ENCODE data around the gene POU2F3. TPM values are rescaled to one million over a fixed set of nuclear protein-coding genes. Genes with fewer than 3 reads are reported as not detected.

Gene POU2F3
- total RNA-seq, 1 donor from 2014 or later = not detected

DNA sequence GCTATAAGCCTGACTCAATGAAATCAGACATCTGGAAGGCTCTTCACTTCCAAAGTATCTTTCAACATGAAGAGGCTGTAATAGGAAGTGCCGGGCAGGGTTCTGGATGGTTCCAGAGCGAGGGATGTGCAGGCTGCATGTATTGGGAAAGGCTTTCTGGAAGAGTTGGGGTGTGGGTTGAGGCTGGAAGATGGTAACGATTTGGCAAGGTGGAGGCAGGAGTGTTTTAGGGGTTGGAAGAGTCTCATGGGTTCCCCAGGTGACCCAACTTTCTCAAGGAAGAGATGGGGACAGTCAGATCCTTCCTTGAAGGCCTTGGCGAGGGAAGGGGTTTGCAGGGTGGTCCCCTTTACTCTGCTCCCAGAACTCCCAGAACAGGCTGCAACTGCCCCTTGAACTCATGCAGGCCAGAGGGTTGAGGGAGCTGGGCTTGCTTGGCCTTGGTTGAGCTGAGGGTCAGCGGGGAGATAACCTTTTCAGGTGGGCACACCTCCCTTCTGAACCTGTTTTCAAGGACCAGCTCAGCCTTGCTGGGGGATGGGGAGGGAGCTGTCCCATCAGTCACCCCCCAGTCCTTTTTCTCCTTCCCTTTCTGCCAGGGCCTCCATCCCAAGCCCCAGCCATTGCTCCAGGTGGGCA, 9.4 kb upstream of the POU2F3 start:
- Mint-ChIP-seq H3K27ac (ENCODE audit: unreplicated experiment) (no peak overlapping the region), H3K4me3 (ENCODE audit: unreplicated experiment) (no peak overlapping the region), H3K27me3 (ENCODE audit: unreplicated experiment) (peaks cover 17% of the 10 kb centered on the region), H3K36me3 (ENCODE audit: unreplicated experiment) (no peaks in the 10 kb centered on the region), H3K9me3 (ENCODE audit: unreplicated experiment) (no peaks in the 10 kb centered on the region), H3K4me1 (ENCODE audit: unreplicated experiment) (peaks cover 5% of the 10 kb centered on the region)
- TF ChIP-seq, protein P1, sequence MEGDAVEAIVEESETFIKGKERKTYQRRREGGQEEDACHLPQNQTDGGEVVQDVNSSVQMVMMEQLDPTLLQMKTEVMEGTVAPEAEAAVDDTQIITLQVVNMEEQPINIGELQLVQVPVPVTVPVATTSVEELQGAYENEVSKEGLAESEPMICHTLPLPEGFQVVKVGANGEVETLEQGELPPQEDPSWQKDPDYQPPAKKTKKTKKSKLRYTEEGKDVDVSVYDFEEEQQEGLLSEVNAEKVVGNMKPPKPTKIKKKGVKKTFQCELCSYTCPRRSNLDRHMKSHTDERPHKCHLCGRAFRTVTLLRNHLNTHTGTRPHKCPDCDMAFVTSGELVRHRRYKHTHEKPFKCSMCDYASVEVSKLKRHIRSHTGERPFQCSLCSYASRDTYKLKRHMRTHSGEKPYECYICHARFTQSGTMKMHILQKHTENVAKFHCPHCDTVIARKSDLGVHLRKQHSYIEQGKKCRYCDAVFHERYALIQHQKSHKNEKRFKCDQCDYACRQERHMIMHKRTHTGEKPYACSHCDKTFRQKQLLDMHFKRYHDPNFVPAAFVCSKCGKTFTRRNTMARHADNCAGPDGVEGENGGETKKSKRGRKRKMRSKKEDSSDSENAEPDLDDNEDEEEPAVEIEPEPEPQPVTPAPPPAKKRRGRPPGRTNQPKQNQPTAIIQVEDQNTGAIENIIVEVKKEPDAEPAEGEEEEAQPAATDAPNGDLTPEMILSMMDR (IDR thresholded peaks at IDR 0.05) = no peak
- DNase-seq (ENCODE audit: extremely low spot score, unreplicated experiment) = no peak

DNA sequence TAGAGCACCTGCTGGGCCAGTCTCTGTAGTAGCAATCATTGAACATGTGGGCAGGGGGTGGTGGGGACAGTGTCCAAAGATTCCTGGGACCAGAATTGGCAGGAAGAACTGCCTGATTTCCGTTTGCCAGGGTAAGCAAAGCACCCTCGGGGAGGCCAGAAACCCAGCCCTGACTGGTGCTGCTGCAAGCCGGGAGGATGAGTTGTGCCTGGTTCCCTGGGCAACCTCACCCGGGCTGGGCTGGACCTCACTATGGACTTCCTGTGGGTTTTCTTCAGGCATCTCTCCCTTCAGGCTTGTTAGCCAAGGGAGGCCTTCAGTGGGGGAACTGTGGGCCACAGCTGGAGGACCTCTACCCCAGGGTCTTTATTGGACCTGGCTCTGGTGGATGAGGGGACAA, 8.0 kb upstream of the POU2F3 start:
- Mint-ChIP-seq H3K4me3 (ENCODE audit: unreplicated experiment) (no peak overlapping the region), H3K9me3 (ENCODE audit: unreplicated experiment) (no peaks in the 10 kb centered on the region), H3K27me3 (ENCODE audit: unreplicated experiment) (peaks cover 29% of the 10 kb centered on the region), H3K36me3 (ENCODE audit: unreplicated experiment) (no peaks in the 10 kb centered on the region), H3K27ac (ENCODE audit: unreplicated experiment) (no peak overlapping the region), H3K4me1 (ENCODE audit: unreplicated experiment) (no peaks in the 10 kb centered on the region)
- DNase-seq (ENCODE audit: extremely low spot score, unreplicated experiment) = no peak
- TF ChIP-seq, protein P1 (IDR thresholded peaks at IDR 0.05) = no peak

DNA sequence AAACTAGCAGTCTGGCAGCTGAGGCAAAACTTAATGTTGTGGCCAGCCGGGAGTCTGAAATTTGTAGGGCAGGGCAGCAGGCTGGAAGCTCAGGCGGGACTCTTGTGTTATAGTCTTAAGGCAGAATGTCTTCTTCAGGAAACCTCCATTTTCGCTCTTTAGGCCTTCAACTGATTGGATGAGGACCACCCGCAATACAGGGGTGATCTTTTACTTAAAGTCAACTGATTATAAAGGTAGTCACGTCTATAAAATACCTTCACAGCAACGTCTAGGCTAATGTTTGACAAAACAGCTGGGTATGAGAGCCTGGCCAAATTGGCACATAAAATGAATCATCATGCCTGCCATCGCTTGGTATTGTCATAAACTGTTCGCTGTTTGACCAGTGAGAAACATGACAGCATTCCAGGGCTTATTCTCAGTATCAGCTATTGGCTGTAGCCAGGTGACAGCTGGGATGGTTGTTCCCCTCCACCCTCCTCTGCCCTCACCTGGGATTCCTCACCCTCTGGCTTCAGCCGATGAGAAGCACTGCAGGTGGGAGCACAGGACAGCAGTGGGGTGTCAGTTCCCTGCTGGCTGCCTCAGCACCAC, 6.6 kb upstream of the POU2F3 start:
- H3K9me3 Mint-ChIP-seq (ENCODE audit: unreplicated experiment) = no peaks in the 10 kb centered on the region
- no peak for DNase-seq (ENCODE audit: extremely low spot score, unreplicated experiment)
- H3K27me3 Mint-ChIP-seq (ENCODE audit: unreplicated experiment) = peaks cover 43% of the 10 kb centered on the region
- H3K27ac Mint-ChIP-seq (ENCODE audit: unreplicated experiment) = no peak overlapping the region
- no peaks in the 10 kb centered on the region for H3K4me1 Mint-ChIP-seq (ENCODE audit: unreplicated experiment)
- TF ChIP-seq, protein P1 (IDR thresholded peaks at IDR 0.05) = no peak
- H3K36me3 Mint-ChIP-seq (ENCODE audit: unreplicated experiment) = no peaks in the 10 kb centered on the region
- H3K4me3 Mint-ChIP-seq (ENCODE audit: unreplicated experiment) = no peak overlapping the region

DNA sequence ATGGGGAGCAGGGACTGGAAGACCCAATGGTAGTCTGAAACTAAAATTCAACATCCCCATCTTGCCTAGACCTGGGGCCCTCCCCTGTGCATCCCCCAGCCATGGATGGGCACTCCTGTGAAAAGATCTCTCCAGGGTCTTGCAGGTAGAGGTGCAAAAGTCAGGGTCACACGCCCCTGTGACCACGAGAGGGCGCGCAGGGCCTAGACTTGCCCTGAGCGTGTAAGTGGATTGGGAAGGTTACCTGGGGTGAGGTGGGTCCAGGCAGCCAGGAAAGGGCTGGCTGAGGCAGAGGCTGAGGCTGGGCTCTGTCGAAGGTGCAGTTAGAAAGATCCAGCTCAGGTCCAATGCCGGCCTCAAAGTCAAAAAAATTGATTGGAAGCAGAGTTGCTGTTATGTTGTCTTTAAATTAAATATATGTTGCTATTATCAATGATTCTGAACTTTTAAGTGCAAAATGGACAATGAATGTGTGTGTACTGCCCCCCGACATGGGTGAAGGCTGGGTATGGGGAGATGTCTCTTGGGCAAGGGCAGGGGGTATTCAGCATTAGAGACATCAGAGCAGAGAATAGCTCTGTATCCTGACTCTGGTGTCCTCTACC, 4.8 kb upstream of the POU2F3 start:
- H3K4me3 Mint-ChIP-seq (ENCODE audit: unreplicated experiment) = no peak overlapping the region
- no peaks in the 10 kb centered on the region for H3K36me3 Mint-ChIP-seq (ENCODE audit: unreplicated experiment)
- no peaks in the 10 kb centered on the region for H3K4me1 Mint-ChIP-seq (ENCODE audit: unreplicated experiment)
- H3K27me3 Mint-ChIP-seq (ENCODE audit: unreplicated experiment) = peaks cover 56% of the 10 kb centered on the region
- no peak overlapping the region for H3K27ac Mint-ChIP-seq (ENCODE audit: unreplicated experiment)
- no peak for DNase-seq (ENCODE audit: extremely low spot score, unreplicated experiment)
- H3K9me3 Mint-ChIP-seq (ENCODE audit: unreplicated experiment) = no peaks in the 10 kb centered on the region
- TF ChIP-seq, protein P1 (IDR thresholded peaks at IDR 0.05) = peak; percentile 77
